ENCODE results near the gene CACNA1C.
A peak's percentile ranks its signal among the peaks of the same experiment; 100 is the strongest.

CACNA1C gene

DNA sequence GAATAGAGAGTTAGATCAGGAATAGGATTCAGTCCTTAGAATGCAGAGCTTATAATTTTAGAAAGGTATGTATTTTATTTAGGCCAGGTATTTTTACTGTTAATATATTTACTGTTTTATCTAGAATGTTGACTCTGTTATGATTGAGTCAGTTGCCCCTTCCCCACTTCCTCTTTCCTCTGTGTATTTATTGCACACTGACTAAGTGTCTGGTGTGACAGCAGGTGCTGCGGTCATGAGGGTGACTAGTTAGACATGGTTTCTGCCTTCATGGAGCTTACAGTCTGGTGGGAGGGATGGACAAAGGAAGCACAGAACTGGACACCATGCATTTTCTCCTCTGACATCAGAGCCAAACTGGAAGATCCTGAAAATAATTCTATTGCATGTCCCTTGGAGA lies 159.8 kb downstream of the CACNA1C start:
- no peak for DNase-seq

DNA sequence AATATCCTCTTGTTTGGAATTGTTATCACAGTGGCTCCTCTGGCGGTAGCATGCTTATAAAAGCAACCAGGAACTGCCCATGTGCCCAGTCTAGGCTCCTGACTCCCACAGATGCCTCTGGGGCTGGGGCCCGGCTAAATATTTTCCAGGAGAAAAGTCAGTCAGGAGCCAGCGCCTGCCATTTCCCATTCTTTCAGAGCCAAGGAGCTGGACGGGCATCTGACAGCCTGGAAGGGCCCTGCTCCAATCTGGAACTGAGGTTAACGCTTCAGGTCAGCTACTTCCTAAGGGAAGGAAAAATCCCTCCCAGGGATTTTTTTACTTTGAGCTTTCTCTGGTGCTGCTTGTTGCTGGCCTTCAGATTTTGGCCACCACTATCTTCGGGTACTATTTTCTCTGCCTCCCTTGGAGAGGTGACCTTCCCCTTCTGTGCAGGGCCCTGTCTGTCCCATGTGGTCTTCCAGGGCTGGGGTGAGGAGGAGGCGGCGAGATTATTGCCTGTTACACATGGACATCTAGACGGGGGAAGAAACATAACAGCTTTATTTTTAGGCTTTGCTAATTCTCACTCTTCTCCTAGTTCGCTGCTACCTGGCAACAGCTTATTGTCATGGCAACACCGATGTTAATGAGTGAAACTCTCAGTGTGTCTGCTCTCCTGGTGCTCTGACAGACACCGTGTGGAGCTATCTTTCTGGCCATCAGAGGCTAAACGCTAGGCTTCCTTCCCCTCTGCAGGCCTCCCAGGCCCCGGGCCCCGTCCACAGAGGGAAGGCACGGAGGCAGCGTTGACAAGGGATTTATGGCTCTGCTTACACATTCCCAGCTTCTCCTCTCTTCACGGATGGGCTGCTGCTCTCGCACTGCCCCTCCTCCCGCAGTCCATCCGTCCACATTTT lies 160.4 kb downstream of the CACNA1C start:
- peak; percentile 21 for DNase-seq

DNA sequence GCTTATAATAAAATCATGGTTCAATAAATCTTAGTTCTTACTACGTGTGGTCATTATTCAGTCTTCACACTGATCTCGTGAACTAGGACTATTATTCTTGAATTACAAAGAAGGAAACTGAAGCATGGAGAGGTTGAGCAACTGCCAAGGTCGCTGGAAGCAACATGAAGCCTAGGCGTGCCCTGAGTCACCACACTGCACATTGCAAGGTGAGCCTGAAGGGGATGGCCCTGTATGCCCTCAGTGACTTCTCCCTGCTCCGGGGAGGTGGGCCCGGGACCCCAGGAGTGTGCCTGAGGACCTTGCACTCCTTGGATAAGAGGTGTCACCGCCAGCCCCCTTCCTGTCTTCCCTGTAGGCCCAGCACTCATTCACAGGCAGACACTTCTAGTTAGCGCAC lies 161.6 kb downstream of the CACNA1C start:
- no peak for DNase-seq

DNA sequence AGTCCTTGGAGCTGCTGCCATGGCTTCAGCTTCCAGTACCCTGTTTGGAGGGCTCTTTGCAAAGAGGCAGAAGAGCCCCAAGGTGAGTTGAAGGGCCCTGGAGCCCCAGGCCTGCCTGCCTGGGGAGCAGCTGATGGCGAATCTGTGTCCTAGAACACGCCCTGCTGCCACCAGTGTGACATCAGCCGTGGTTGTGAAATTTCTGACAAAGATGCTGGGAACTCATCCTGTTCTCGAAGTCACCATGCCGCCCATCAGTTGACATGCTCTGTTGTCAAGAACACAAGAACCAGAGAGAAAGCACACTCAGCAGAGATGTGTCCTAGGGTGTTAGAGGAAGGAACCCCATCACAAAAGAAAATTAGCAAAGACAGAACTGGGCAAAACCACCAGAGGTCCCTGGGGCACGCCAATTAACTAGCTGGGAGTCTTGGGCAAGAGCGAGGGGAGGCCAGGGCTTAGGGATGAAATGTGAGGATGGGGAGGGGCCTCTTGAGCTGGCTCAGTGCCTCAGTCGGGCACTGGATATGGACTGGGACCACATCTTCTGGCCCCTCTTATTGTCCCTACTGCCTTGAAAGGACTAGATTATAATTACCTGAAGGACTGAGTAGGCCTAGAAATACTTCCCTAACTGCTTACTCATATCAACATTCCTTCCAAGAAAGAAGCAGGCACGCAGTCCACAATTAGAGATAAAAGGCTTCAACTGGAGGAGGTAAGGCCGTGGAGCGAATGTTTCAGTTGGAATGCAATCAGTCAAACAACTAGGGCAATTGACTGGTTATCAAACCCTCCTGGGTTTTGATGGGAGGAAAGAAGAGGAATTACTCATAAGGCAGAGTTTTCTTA lies 163.1 kb downstream of the CACNA1C start:
- DNase-seq: no peak

DNA sequence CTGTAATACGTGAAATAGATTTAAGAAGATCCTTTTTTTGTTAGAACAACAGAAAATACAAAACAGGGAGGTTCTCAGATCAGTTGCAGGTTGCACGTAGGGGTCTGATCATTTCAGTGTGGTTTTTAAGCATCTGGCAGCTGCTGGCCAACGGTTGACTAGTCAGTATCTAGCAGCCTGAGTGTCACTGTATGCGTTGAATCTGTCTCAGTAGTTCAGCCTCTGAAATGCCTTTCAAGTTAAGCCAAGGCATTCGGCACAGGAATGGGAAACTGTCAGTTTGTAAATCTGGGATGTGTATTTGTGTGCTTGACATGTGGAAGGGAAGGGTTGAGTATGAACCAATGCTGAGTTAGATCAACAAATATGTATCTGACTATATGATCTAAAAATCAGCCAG lies 165.9 kb downstream of the CACNA1C start:
- DNase-seq: no peak

DNA sequence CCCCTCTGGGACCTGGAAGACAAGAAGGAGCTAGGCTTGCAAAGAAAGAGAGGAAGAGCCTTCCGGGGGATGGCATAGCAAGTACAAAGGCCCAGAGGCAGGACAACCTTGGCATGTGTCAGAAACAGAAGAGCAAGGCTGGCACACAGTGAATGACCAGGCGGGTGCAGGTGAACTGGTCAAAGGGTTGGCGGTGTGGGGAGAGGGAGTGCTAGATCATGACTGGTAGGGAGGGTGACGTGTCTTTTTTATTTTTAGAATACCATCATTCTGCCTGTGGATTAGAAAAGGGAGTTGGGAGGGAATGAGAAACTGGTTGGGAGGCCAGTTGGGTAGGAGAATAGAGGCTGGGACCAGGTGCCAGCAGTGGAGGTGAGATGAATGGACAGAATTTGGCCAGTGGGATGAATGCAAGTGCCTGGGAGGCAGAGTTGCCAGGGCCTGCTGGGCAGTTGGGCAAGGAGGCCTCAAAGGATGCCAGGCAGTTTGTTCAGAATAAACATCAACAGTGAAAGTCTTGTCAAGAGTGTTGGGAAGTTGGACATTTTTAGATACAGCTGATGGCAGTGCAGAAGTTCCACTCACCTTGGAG lies 168.3 kb downstream of the CACNA1C start:
- no peak for DNase-seq

DNA sequence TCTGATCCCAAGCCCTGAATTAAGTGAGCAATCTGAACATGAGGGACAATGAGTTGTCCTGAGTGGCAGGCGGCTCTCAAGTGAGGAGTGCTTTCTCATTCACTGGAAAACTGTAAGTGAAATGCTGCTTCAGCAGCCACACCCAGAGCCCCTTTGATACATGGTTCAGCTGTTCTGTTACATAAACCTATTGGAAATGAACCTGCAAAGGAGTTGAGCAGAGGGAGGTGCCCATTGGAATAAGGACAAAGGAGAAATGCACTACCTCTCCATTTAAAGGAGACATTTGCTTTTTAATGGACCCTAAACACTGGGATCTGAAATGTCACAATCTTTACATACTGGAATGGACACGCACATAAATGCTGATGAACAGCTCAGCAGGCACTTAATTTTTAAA lies 169.9 kb downstream of the CACNA1C start:
- no peak for DNase-seq

DNA sequence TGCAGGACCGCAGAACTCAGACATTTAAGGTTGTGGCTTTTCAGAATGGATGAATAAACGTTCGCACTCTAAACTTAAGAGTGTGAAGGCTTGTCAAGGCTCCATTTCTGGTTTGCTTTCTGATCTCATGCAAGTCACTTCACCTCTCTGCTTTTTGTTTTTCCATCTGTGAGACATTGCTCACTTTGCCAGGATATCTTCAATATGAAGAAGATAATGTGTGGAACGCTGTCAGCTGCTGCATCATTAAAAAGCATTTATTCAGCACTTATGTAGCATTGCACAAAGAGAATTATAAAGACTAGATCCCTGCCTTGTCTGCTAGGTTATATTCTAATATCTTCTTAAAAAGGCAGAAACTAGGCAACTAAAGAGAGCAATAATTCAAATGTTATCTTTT lies 172.2 kb downstream of the CACNA1C start:
- DNase-seq: no peak

DNA sequence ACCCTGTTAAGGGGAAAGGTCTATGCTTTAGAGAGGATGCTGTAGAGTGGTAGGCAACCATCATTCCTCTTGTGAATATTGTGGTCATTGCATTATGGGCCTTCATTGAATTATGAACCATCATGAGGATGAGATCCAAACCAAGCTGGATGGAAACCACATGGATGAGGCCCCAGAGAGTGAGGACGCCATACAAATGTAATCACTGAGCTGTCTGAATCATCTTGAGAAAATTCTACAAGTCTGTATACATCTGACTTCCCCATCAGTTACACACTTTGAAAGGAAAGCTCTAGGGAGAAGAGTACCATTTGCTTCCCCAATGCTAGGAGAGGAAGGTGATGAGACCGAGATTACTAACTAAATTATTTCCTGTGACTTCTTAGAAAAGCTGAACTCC lies 172.9 kb downstream of the CACNA1C start:
- no peak for DNase-seq

DNA sequence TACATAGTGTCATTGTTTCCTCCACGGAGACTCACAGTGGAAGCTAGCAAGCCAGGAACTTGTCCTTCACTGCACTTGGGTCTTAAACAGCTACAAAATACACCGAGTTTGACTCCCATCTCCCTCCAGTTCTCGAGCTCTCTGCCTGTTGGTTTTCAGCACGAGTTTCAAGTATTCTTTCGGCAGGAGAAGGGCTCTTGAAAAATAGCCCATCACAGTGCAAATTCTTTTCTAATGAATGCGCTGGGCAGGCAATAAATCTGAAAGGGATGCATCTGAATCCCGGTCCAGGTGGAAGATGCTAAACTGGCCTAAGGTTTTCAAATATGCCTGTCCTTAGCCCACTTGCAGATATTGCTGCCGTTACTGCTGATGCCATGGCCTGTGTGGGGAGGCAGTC lies 173.9 kb downstream of the CACNA1C start:
- DNase-seq: peak; percentile 54

DNA sequence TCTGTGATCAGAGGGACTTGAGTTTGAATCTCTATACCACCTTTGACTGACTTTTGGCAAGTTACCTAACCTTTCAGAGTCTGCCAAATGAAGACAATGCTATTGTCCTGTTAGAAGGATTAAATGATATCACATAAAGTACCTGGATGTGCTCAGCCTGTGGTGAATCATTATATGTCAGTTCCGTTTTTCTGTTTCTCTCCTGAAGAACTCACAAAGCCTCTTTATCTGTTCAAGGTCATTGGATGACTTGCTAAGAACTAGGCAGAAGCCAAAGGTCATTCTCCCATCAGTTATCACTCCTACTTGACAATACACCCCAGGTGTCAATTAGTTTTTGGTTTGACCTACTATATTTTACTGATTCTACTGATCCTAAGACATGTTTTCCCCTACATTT lies 174.6 kb downstream of the CACNA1C start:
- no peak for DNase-seq

DNA sequence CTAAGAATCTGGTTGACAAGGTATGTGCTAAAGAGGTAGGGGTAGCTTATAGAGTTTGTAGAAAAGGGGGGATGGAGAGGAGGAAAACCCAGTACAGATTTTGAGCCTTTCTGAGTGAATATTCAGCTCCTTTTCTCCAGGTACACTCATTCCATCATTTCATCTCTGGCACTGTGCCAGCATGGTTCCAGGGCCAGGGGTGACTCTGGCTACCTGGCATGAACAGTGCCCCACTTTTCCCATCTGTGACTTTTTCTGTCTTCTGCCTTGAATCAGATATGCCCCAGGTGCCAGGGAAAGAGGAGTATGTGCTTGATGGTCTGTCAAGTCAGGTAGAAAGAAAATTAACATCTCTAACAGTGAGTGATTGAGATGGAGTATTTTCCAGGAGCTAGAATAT lies 175.7 kb downstream of the CACNA1C start:
- DNase-seq: no peak

DNA sequence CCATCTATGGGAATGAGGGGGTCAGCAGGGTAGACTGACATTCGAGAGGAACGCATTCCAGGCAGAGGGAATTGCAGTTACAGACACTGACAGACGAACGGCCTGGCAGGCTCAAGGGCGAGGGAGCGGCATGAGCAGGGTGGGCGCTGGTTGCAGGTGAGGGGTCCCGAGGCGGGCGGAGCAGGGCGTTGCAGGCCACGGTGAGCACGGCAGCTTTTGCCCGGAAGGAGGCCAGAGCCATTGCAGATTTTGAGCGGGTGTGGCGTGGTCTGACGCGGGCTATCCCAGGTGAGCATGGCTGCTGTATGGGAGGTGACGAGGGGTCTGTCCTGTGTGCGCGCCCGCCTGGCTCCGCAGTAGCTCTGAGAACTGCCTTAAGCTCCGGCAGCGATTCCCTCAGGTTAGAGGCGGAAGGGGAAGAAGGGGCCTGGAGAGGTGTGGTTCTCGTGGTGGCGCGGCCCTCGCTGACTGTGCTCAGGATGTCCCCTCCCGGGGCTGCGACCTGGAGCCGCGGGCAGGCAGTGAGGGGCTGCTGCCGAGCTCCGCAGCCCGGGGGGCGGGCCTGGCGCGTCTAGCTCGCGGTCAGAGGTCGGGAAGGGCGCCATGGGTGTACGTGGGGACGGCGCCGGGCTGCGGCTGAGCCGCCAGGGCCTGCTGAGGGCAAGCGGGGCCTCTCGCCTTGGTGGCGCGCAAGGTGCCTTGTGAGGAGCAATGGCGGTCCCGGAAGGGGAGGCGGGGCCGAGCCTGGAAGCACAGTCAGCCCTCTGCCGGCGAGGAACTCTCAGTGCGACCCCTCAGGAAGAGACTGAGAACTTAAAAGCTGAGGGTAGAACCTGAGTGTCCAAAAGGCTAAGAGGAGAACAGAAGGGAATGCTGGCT lies 177.1 kb downstream of the CACNA1C start:
- no peak for DNase-seq

DNA sequence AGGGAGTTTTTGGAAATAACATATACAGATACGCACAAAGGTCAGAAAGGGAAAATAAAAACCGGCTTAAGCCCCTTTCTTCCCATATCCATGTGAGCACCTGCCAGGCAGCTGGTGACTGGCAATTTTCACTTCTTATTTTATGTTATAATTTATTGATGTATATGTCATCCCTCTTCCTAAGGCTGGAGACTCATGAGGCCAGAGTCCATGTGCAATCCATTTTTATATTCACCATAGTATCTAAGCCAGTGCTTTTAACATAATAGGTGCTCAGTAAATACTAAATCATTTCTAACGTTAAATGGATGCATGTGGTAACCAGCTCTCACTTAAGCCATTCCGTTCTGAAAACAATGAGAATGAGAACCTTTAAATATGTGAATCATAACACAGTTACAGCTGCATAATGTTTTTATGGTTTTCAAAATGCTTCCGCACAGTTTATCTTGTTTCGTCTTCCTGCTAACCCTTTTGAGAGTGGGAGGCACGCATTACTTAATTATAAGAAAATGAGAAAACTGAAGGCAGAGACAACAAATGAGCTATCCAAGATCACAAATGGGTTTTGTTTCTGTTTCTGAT lies 178.3 kb downstream of the CACNA1C start:
- DNase-seq: no peak

DNA sequence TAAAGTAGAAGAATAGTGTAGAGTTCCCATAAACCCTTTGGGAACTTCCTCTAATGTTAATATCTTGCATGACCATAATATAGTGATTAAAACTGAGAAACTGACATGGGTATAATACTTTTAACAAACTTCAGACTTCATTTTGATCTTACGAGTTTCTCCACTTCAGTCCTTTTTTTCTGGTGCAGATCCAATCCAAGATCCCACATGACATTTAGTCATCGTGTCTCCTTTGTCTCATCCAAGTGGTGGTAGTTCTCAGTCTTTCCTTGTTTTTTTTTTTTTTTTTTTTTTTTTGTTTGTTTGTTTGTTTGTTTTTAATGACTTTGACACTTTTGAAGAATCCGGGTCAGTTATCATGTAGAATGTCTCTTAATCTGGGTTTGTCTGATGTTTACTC lies 179.2 kb downstream of the CACNA1C start:
- DNase-seq: no peak

DNA sequence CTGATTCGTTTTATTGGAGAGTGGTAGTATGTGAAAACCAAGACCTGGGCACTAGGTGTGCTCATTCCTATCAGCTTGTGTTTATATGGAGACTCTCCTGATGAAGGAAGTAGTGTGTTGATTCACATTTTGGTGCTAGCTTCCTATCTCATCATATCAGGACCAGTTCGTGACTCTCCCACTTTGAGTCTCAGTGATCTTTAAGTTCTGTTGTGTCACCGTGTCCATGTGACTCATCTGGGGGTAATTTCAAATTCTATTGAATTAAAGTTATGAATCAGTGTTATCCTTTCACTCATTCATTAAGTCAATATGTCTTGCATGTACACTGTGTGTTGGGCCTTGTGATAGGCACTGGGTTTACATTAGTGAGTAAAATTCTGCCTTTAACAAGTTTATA lies 180.2 kb downstream of the CACNA1C start:
- no peak for DNase-seq

DNA sequence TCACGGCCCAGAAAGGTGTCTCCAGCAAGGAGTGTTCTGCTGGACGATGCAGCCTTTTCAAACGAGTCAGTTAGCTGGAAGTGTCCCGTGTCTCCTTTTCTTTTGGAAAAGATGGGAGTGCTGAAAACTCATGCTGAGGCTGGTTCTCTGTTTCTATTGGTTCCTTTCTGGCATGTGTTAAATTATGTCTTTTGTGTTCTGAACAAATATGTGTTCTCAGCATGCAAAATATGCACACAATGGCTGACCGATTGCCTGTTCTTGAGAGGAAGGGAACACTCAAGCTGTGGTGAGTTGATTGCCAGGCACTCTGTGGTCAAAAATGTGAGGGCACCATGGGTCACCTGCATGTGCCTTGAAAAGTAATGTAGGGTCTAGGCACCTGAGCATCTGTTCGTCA lies 181.3 kb downstream of the CACNA1C start:
- DNase-seq: no peak

DNA sequence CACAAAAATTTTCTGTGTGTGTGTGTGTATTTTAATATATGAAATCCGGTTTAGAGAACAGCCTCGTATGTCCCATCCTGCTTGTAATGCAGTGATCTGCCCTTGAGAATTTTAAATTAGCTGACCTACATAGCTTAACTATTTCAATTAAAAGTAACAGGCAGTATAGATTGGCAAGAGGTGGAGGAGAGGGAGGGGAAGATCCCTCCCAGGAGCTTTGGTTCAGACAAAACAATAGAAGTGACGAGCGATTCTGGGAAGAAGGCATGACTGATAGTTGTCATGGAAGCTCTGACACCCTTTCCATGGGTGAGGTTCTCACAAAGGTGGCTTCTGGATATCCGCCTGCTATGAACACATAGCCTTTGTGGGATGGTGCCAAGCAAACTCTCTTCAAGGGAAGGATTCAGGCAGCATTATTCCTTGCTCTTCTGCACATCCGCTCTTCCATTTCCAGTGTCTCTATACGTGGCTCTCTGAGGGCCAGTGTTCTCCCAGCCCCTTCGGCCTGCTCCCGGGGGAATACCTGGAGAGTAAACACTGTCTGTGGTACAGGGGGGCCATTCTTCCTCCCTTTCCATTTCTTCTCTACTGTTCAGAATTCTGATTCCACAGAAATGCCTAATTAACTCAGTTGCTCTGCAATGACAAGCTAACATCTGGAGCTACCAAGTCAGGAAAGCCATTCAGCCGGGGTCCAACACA lies 182.0 kb downstream of the CACNA1C start:
- no peak for DNase-seq

DNA sequence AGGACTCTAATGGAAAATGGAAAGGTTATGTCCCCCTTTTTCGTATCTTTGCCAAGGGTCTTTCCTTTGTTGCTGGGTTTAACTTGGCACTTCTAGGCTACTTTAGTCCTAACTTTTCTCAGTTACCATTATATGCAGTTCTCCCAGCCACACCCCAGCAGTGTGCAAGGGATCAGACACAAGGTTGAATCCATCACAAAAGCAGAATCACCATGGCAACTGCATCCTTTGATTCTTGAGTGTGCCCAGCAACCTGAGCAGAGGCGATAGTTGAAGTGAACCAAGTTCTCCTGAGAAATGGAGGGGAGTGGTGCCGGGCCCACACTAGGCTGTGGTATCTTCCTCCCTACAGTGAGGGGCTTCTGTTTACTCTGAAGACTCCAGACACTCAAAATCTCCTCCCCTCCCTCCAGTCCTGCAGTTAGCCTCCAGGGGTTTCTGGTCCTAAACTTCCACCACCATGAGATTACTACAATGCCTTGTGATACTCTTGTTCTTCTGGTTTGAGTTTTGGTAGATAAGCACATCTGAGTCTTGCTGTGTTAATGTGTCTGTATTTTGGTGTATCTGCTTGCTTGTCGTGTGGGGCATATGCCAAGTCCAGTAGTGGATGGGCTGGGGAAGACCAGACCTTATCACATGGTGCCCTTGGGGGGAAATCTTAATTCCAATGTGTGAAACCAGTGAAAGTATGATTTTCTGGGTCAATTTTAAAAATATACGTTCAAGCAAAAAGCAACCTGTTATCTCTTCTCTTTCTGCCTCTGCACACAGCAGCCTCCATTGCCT lies 183.9 kb downstream of the CACNA1C start:
- no peak for DNase-seq

DNA sequence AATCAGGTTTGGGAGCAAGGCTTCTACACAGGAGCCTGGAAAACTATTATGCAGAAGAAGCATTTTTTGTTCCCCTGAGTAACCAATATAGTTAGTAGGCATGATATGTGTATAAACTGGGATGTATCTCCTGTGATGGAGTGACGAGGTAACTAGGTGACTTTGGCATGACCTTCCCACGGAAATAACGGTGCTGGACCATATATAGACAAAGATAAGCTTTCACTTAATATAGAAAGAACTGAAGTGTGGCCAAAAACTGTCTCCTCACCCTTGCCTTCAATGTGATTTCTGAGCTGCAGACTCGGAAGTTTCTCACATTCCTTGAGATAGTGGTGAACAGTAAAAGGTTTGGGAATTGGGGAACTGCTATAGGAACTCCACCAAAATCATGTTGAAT lies 185.3 kb downstream of the CACNA1C start:
- DNase-seq: no peak

DNA sequence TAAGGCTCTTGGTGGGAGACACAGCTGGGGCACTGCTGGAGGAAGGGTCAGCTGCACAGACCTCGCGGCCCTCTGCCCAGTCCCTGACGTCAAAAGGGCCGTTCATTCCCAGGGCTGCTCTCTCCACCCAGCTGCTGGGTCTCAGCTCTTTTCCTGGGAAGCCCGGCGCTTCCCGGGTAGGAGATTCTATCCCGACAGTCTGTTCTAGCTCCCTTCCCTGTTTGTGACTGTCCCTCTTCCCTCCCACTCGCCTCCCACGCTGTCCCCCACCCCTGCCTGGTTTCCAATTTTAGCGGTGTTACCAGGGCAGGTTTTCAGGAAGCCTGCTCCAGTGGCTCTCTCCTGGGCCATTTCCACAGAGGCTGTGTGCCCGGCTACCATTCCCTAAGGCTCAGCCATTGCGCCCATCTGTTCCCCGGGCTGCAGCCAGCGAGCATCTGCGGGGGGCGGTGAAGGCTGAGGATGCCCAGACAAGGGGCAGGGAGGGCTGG lies 186.6 kb downstream of the CACNA1C start:
- DNase-seq: no peak

Data from DMS79 (cell line).